Activated B cell treated with CpG ODN at 0.5 μM for 24 hours (primary cell): Measurements from ENCODE around the gene NAA35. TPM values are rescaled to one million over a fixed set of nuclear protein-coding genes. Genes with fewer than 3 reads are reported as not detected.

Source experiments
- ATAC-seq: fragments of 200-7000 bp; cut with Tn5 transposase; one replicate; pipeline ENCODE4 v1.10.0; 2021; ENCODE audit warnings: low read depth, mild to moderate bottlenecking, moderate library complexity
- CTCF ChIA-PET: fragments of 350-600 bp; sonication (Branson Sonifier 250); formaldehyde crosslinking; loops from one replicate; lab custom pipeline; 2021; ENCODE audit warnings: antibody characterized with exemption; lab: Charles Lee
- POLR2A ChIA-PET: fragments of 350-600 bp; sonication (Branson Sonifier 250); formaldehyde crosslinking; loops from one replicate; lab custom pipeline; 2021; ENCODE audit warnings: antibody characterized with exemption; lab: Charles Lee
- DNase-seq: peaks from one replicate; pipeline ENCODE4 v3.0.0; 2022
- H3K27ac Mint-ChIP-seq: one replicate; pipeline ENCODE4 v1.8.0; 2020; ENCODE audit warnings: mixed read lengths
- H3K27me3 Mint-ChIP-seq: one replicate; pipeline ENCODE4 v1.8.0; 2021; ENCODE audit warnings: mixed read lengths
- H3K36me3 Mint-ChIP-seq: one replicate; pipeline ENCODE4 v1.8.0; 2021; ENCODE audit warnings: low read depth, mixed read lengths
- H3K4me1 Mint-ChIP-seq: one replicate; pipeline ENCODE4 v1.8.0; 2021; ENCODE audit warnings: mixed read lengths
- H3K4me3 Mint-ChIP-seq: one replicate; pipeline ENCODE4 v1.8.0; 2020; ENCODE audit warnings: mild to moderate bottlenecking, mixed read lengths
- H3K9me3 Mint-ChIP-seq: one replicate; pipeline ENCODE4 v1.8.0; 2020; ENCODE audit warnings: mixed read lengths
- CTCF ChIP-seq: fragments of 200-600 bp; IDR thresholded peaks from one replicate; pipeline ENCODE4 v1.8.0; 2022; ENCODE audit warnings: antibody characterized with exemption, mild to moderate bottlenecking
- intact Hi-C: fragments of 100-400 bp; cut with micrococcal nuclease; formaldehyde crosslinking; loops from one replicate; pipeline ENCODE4 v1.15.1; 2024
- total RNA-seq: library from RNA; stranded (reverse); gene quantifications from 2 replicates; pipeline ENCODE4 v1.2.3, GENCODE V29; 2022

The NAA35 gene
- total RNA-seq, 1 donor from 2014 or later, result 18.9 TPM

GRCh38 chr9:85940275-85940831 is 593 bp upstream of the NAA35 start:
- Mint-ChIP-seq H3K9me3 (no peaks in the 10 kb centered on the region), H3K36me3 (peaks cover 3% of the 10 kb centered on the region), H3K27ac (peak overlapping the region; percentile 86), H3K27me3 (peaks cover 4% of the 10 kb centered on the region), H3K4me3 (peak overlapping the region; percentile 84), H3K4me1 (peaks cover 18% of the 10 kb centered on the region)
- ATAC-seq (no peak), DNase-seq (no peak)
- no peak for TF ChIP-seq CTCF
- intact Hi-C loops, result loop anchor here (1.0 to 10.0 kb wide), 7 partner anchors 135 to 1960 kb away; partner anchors contain the start of genes AGTPBP1, GAS1, HNRNPK and RMI1
- ChIA-PET POLR2A (no interaction called here), CTCF (no interaction called here)

GRCh38 chr9:85941622-85941940 is 635 bp downstream of the NAA35 start:
- ATAC-seq, result no peak
- Mint-ChIP-seq H3K27me3 (peaks cover 4% of the 10 kb centered on the region), H3K4me3 (peak overlapping the region; percentile 84), H3K36me3 (peaks cover 7% of the 10 kb centered on the region), H3K4me1 (peaks cover 19% of the 10 kb centered on the region), H3K27ac (peak overlapping the region; percentile 54), H3K9me3 (no peaks in the 10 kb centered on the region)
- intact Hi-C loops, result loop anchor here (1.0 to 10.0 kb wide), 4 partner anchors 163 to 1006 kb away; partner anchors contain the start of genes GAS1 and ISCA1
- no peak for DNase-seq
- ChIA-PET CTCF (no interaction called here), POLR2A (interaction anchor here (1.3 kb wide), 1 partner anchor 341 kb away, joined by 4 read pairs; the partner anchor contains the start of gene ISCA1)
- no peak for TF ChIP-seq CTCF

GRCh38 chr9:85941966-85942912 is 1.3 kb downstream of the NAA35 start:
- no peak for ATAC-seq
- Mint-ChIP-seq H3K36me3 (peaks cover 13% of the 10 kb centered on the region), H3K4me3 (peak overlapping the region; percentile 84), H3K27me3 (peaks cover 4% of the 10 kb centered on the region), H3K9me3 (no peaks in the 10 kb centered on the region), H3K27ac (peak overlapping the region; percentile 54), H3K4me1 (peaks cover 21% of the 10 kb centered on the region)
- ChIA-PET POLR2A (interaction anchor here (1.3 kb wide), 1 partner anchor 340 kb away, joined by 4 read pairs; the partner anchor contains the start of gene ISCA1), CTCF (no interaction called here)
- no peak for DNase-seq
- intact Hi-C loops, result loop anchor here (1.0 to 10.0 kb wide), 4 partner anchors 163 to 1005 kb away; partner anchors contain the start of genes GAS1 and ISCA1
- no peak for TF ChIP-seq CTCF

- POLR2A ChIA-PET, result interaction anchor here (0.6 kb wide), 1 partner anchor 1963 kb away, joined by 3 read pairs; the partner anchor contains the start of gene HNRNPK
- Mint-ChIP-seq H3K27me3 (peaks cover 1% of the 10 kb centered on the region), H3K4me1 (peaks cover 25% of the 10 kb centered on the region), H3K4me3 (no peak overlapping the region), H3K9me3 (no peaks in the 10 kb centered on the region), H3K36me3 (peaks cover 18% of the 10 kb centered on the region), H3K27ac (no peak overlapping the region)
- no peak for ATAC-seq
- intact Hi-C loops, result loop anchor here (5.0 to 10.0 kb wide), 3 partner anchors 162 to 1004 kb away; partner anchors contain the start of gene GAS1
- CTCF ChIA-PET, result no interaction called here
- TF ChIP-seq CTCF, result no peak
- DNase-seq, result no peak
Measured at GRCh38 chr9:85942913-85943709, 2.2 kb downstream of the NAA35 start.
